Duodenal mucosa (tissue), 2 donors: ENCODE measurements around the gene LRRC15.

ENCODE experiments used
- H3K27ac ChIP-seq: one replicate; pipeline ENCODE4 v1.7.0; 2013; ENCODE audit warnings: low read depth, low read length
- H3K27me3 ChIP-seq, 2 donors: one replicate each; pipeline ENCODE4 v1.7.0; 2013; ENCODE audit warnings: low read length in 2 of 2, control low read depth in 1 of 2; ENCODE audit not compliant: insufficient read depth in 2 of 2, control insufficient read depth in 1 of 2
- H3K36me3 ChIP-seq, 2 donors: one replicate each; pipeline ENCODE4 v1.7.0; 2013; ENCODE audit warnings: low read length in 2 of 2, control low read depth in 1 of 2; ENCODE audit not compliant: insufficient read depth in 2 of 2, control insufficient read depth in 1 of 2
- H3K4me1 ChIP-seq, 2 donors: one replicate each; pipeline ENCODE4 v1.7.0; 2013; ENCODE audit warnings: low read length in 2 of 2, control low read depth in 1 of 2; ENCODE audit not compliant: insufficient read depth in 2 of 2, control insufficient read depth in 1 of 2
- H3K4me3 ChIP-seq, 2 donors: one replicate each; pipeline ENCODE4 v1.7.0; 2013; ENCODE audit warnings: low read length in 2 of 2, low read depth in 1 of 2
- H3K9ac ChIP-seq, 2 donors: one replicate each; pipeline ENCODE4 v1.7.0; 2013; ENCODE audit warnings: low read length in 2 of 2, low read depth in 1 of 2
- H3K9me3 ChIP-seq, 2 donors: one replicate each; pipeline ENCODE4 v1.7.0; 2013; ENCODE audit warnings: low read length in 2 of 2, control low read depth in 1 of 2; ENCODE audit not compliant: control insufficient read depth in 1 of 2

Gene LRRC15

GRCh38 chr3:194339356-194339755, 30.2 kb downstream of the LRRC15 start:
- no peak overlapping the region for H3K27ac ChIP-seq

DNA sequence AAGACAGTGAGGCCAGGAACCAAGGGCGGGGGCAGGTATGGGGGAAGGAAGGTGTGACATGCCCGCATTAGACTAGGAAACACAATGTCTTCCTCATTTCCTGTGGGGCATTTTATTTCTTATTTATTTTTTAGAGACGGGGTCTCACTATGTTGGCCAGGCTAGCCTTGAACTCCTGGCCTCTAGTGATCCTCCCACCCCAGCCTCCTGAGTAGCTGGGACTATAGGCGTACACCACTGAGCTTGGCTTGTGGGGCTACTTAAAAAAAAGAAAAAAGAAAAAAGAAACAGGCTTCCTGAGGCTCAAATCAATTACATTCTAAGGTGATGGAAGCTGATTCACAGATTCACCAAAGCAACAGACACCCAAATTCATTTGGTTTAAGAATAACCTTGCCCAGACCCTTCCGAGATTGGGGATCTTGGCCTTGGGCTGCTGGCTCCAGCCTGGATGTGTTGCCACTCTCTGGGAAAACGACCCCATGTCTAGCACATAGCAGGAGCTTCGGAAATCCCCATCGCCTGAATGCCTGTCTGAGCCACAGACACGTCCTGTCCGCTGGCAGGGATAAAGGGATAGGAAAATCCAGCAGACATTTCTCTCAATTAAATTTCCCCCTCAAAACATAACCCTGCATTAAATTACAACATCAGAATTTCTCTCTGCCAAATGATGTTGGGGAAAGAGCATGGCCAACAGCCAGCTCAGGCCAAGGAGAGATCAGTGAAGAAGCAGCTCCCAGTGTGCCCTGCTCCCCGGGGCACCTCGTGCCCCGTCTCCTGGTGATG, 31.4 kb downstream of the LRRC15 start:
- Histone ChIP-seq H3K4me3 (no peak overlapping the region), H3K9me3 (no peaks in the 10 kb centered on the region), H3K27me3 (peaks cover 3 to 4% of the 10 kb centered on the region in 2 donors), H3K4me1 (peaks cover 3 to 7% of the 10 kb centered on the region in 2 donors), H3K36me3 (no peaks in the 10 kb centered on the region), H3K9ac (no peak overlapping the region), H3K27ac (no peak overlapping the region)

More at GRCh38 chr3:194339356-194339755, 30.2 kb downstream of the LRRC15 start:
- Histone ChIP-seq H3K4me1 (no peaks in the 10 kb centered on the region), H3K9me3 (no peaks in the 10 kb centered on the region), H3K36me3 (no peaks in the 10 kb centered on the region), H3K4me3 (no peak overlapping the region), H3K27me3 (no peaks in the 10 kb centered on the region), H3K9ac (no peak overlapping the region)

GRCh38 chr3:194336601-194337355, 32.8 kb downstream of the LRRC15 start:
- Histone ChIP-seq H3K9ac (no peak overlapping the region), H3K27ac (no peak overlapping the region), H3K4me3 (no peak overlapping the region), H3K4me1 (peaks cover 9 to 16% of the 10 kb centered on the region in 2 donors), H3K36me3 (no peaks in the 10 kb centered on the region), H3K27me3 (peaks cover 4 to 13% of the 10 kb centered on the region in 2 donors), H3K9me3 (no peaks in the 10 kb centered on the region)

- Histone ChIP-seq H3K9ac (no peak overlapping the region), H3K4me3 (peak overlapping the region in 1 of 2 donors; percentile 66), H3K4me1 (peaks cover 14 to 16% of the 10 kb centered on the region in 2 donors), H3K27ac (no peak overlapping the region), H3K36me3 (no peaks in the 10 kb centered on the region), H3K9me3 (no peaks in the 10 kb centered on the region), H3K27me3 (peaks cover 4 to 13% of the 10 kb centered on the region in 2 donors)
These were observed 35.6 kb downstream of the LRRC15 start for GRCh38 chr3:194333981-194334320.

GRCh38 chr3:194333212-194333980, 36.1 kb downstream of the LRRC15 start:
- Histone ChIP-seq H3K36me3 (no peaks in the 10 kb centered on the region), H3K4me3 (peak overlapping the region; percentile 66 to 70), H3K27ac (no peak overlapping the region), H3K9me3 (no peaks in the 10 kb centered on the region), H3K9ac (peak overlapping the region; percentile 24 to 43), H3K27me3 (peaks cover 4 to 13% of the 10 kb centered on the region in 2 donors), H3K4me1 (peaks cover 14 to 16% of the 10 kb centered on the region in 2 donors)

- peaks cover 4 to 13% of the 10 kb centered on the region in 2 donors for H3K27me3 ChIP-seq
- H3K9ac ChIP-seq: peak overlapping the region in 1 of 2 donors; percentile 24
- H3K27ac ChIP-seq: no peak overlapping the region
- H3K9me3 ChIP-seq: no peaks in the 10 kb centered on the region
- H3K4me3 ChIP-seq: peak overlapping the region; percentile 66 to 70
- no peaks in the 10 kb centered on the region for H3K36me3 ChIP-seq
- peaks cover 14 to 16% of the 10 kb centered on the region in 2 donors for H3K4me1 ChIP-seq
These were observed 36.7 kb downstream of the LRRC15 start for GRCh38 chr3:194332858-194333211.

GRCh38 chr3:194330579-194330978, 39.0 kb downstream of the LRRC15 start:
- no peaks in the 10 kb centered on the region for H3K9me3 ChIP-seq
- no peak overlapping the region for H3K9ac ChIP-seq
- no peaks in the 10 kb centered on the region for H3K36me3 ChIP-seq
- H3K4me1 ChIP-seq: peaks cover 14 to 16% of the 10 kb centered on the region in 2 donors
- no peak overlapping the region for H3K4me3 ChIP-seq
- no peak overlapping the region for H3K27ac ChIP-seq
- peaks cover 9 to 13% of the 10 kb centered on the region in 2 donors for H3K27me3 ChIP-seq

DNA sequence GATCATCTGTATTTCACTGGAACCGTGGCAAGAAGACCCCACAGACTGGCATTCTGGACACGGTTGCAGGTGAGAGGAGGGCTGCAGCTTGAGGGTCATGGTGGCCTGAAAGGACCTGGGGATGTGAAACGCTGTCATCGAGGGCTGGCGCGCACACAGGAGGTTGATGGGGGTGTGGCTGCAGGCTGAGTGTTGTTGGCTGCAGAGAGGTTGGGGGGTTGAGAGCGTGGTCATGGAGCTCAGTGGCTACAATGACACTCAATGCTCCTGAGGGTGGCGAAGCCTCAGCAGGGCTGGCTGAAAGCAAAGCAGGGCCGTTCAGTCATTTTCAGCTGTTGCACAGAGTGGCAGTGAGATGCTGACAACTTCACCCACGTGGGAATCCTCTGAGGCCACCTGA, 39.4 kb downstream of the LRRC15 start:
- Histone ChIP-seq H3K27me3 (peaks cover 9 to 13% of the 10 kb centered on the region in 2 donors), H3K4me3 (no peak overlapping the region), H3K27ac (no peak overlapping the region), H3K36me3 (no peaks in the 10 kb centered on the region), H3K9me3 (no peaks in the 10 kb centered on the region), H3K4me1 (peaks cover 14 to 16% of the 10 kb centered on the region in 2 donors), H3K9ac (no peak overlapping the region)

GRCh38 chr3:194329583-194329965, 40.0 kb downstream of the LRRC15 start:
- Histone ChIP-seq H3K27ac (no peak overlapping the region), H3K4me3 (no peak overlapping the region), H3K36me3 (no peaks in the 10 kb centered on the region), H3K9ac (no peak overlapping the region), H3K27me3 (peaks cover 10 to 13% of the 10 kb centered on the region in 2 donors), H3K9me3 (no peaks in the 10 kb centered on the region), H3K4me1 (peaks cover 14 to 22% of the 10 kb centered on the region in 2 donors)
